Measurements from ENCODE around the gene KLF9.

DNA sequence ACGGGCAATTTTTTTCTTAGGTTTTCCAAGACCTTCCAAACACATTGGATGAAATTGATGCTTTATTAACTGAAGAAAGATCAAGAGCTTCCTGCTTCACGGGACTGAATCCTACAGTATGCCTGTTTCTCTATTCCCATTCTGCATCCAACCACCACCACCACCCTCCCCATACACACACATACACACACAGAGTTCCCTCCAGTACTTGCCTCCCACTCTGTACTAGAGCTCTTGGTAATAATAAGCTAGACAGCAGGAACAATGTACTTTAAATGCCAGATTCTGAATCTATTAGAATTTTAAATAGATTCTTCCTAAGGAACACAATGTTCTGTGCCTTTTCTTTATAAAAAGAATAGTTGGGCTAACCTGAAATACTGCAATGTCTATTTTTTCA is 67.4 kb downstream of the KLF9 start:
- no peak for TF ChIP-seq EZH2 (IDR thresholded peaks at IDR 0.05; ENCODE audit: low read length, unreplicated experiment)
- TF ChIP-seq, protein P1, sequence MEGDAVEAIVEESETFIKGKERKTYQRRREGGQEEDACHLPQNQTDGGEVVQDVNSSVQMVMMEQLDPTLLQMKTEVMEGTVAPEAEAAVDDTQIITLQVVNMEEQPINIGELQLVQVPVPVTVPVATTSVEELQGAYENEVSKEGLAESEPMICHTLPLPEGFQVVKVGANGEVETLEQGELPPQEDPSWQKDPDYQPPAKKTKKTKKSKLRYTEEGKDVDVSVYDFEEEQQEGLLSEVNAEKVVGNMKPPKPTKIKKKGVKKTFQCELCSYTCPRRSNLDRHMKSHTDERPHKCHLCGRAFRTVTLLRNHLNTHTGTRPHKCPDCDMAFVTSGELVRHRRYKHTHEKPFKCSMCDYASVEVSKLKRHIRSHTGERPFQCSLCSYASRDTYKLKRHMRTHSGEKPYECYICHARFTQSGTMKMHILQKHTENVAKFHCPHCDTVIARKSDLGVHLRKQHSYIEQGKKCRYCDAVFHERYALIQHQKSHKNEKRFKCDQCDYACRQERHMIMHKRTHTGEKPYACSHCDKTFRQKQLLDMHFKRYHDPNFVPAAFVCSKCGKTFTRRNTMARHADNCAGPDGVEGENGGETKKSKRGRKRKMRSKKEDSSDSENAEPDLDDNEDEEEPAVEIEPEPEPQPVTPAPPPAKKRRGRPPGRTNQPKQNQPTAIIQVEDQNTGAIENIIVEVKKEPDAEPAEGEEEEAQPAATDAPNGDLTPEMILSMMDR (conservative IDR thresholded peaks at IDR 0.05; ENCODE audit: low read depth, low read length) = no peak
